Bladder microvascular endothelial cell (primary cell): ENCODE results near the gene EME2. TPM values are rescaled to one million over a fixed set of nuclear protein-coding genes. Genes with fewer than 3 reads are reported as not detected.

Source experiments
- total RNA-seq: library from RNA; depleted of rRNA; stranded (reverse); fragments of >200 nt; gene quantifications from 2 replicates; pipeline ENCODE4 v1.2.3, GENCODE V29; 2014

Gene EME2
- 3.7 and 9.2 TPM in 2 replicates for total RNA-seq

GRCh38 chr16:1772362-1772907, at the start of gene EME2:
Gene EME2, plus strand, starts transcription at chr16:1772810. Its CDS starts 418 bp downstream, at chr16:1773228.

GRCh38 chr16:1771188-1771863, 1.3 kb upstream of the EME2 start, which contains the start of gene NME3:
Gene NME3, minus strand, starts transcription at chr16:1771543. Its CDS starts 9 bp downstream, at chr16:1771534.

GRCh38 chr16:1772908-1773702, 495 bp downstream of the EME2 start, which contains the start of gene MRPS34:
Gene MRPS34, minus strand, starts transcription at chr16:1773134. Its CDS starts 15 bp downstream, at chr16:1773119.

GRCh38 chr16:1782408-1783264, 10.0 kb downstream of the EME2 start, which contains the start of the genes NUBP2 and SPSB3:
Gene NUBP2, plus strand, starts transcription at chr16:1782960. Its CDS starts 61 bp downstream, at chr16:1783021.
Gene SPSB3, minus strand, starts transcription at chr16:1782571. Its CDS starts 1,088 bp downstream, at chr16:1781483.

GRCh38 chr16:1793578-1794220, 21.1 kb downstream of the EME2 start, which contains the start of gene IGFALS:
Gene IGFALS, minus strand, starts transcription at chr16:1793705. Its CDS starts 53 bp downstream, at chr16:1793652.

Other genes with a start within 250 kb of the EME2 start
- 57.5 and 67.7 TPM in 2 replicates for gene TMEM204, start 239.1 kb upstream of the EME2 start, total RNA-seq
- 11.5 and 22.9 TPM in 2 replicates for gene IFT140, start 160.7 kb upstream of the EME2 start, total RNA-seq
- 6.0 and 15.6 TPM in 2 replicates for gene CRAMP1, start 160.4 kb upstream of the EME2 start, total RNA-seq
- gene JPT2, start 94.5 kb upstream of the EME2 start, total RNA-seq, result 31.1 and 64.1 TPM in 2 replicates
- gene MAPK8IP3, start 66.6 kb upstream of the EME2 start, total RNA-seq, result 21.9 and 50.8 TPM in 2 replicates
- 39.3 and 51.6 TPM in 2 replicates for gene NME3, start 1.3 kb upstream of the EME2 start, total RNA-seq
- 68.8 and 72.9 TPM in 2 replicates for gene MRPS34, start 324 bp downstream of the EME2 start, total RNA-seq
- 45.2 and 60.4 TPM in 2 replicates for gene SPSB3, start 9.8 kb downstream of the EME2 start, total RNA-seq
- 67.3 and 75.4 TPM in 2 replicates for gene NUBP2, start 10.2 kb downstream of the EME2 start, total RNA-seq
- gene IGFALS, start 20.9 kb downstream of the EME2 start, total RNA-seq, result under 0.01 TPM in 1 of 2 replicates, not detected in the other
- gene HAGH, start 54.0 kb downstream of the EME2 start, total RNA-seq, result 70.3 and 94.3 TPM in 2 replicates
- 70.3 and 124 TPM in 2 replicates for gene FAHD1, start 54.4 kb downstream of the EME2 start, total RNA-seq
- gene MEIOB, start 99.4 kb downstream of the EME2 start, total RNA-seq, result not detected in 2 replicates
- not detected in 2 replicates for gene HS3ST6, start 145.6 kb downstream of the EME2 start, total RNA-seq
- gene MSRB1, start 170.4 kb downstream of the EME2 start, total RNA-seq, result 6.5 and 8.7 TPM in 2 replicates
- not detected in 2 replicates for gene RPL3L, start 181.9 kb downstream of the EME2 start, total RNA-seq
- gene NDUFB10, start 186.7 kb downstream of the EME2 start, total RNA-seq, result 133 and 143 TPM in 2 replicates
- gene RPS2, start 192.0 kb downstream of the EME2 start, total RNA-seq, result 1,957 and 2,987 TPM in 2 replicates
- gene RNF151, start 194.0 kb downstream of the EME2 start, total RNA-seq, result not detected in 2 replicates
- 33.7 and 61.0 TPM in 2 replicates for gene TBL3, start 199.2 kb downstream of the EME2 start, total RNA-seq
- gene NOXO1, start 208.7 kb downstream of the EME2 start, total RNA-seq, result 0.13 and 0.16 TPM in 2 replicates
- gene GFER, start 211.4 kb downstream of the EME2 start, total RNA-seq, result 11.1 and 12.3 TPM in 2 replicates
- gene SYNGR3, start 217.2 kb downstream of the EME2 start, total RNA-seq, result 0.65 and 2.8 TPM in 2 replicates
- 11.2 and 24.5 TPM in 2 replicates for gene ZNF598, start 237.0 kb downstream of the EME2 start, total RNA-seq
- 0.16 TPM in 1 of 2 replicates, not detected in the other for gene NPW, start 247.0 kb downstream of the EME2 start, total RNA-seq